Measurements from ENCODE around the gene SLC6A9.

GRCh38 chr1:44024903-44025525 is 6.2 kb downstream of the SLC6A9 start:
- TF ChIP-seq, protein P1, sequence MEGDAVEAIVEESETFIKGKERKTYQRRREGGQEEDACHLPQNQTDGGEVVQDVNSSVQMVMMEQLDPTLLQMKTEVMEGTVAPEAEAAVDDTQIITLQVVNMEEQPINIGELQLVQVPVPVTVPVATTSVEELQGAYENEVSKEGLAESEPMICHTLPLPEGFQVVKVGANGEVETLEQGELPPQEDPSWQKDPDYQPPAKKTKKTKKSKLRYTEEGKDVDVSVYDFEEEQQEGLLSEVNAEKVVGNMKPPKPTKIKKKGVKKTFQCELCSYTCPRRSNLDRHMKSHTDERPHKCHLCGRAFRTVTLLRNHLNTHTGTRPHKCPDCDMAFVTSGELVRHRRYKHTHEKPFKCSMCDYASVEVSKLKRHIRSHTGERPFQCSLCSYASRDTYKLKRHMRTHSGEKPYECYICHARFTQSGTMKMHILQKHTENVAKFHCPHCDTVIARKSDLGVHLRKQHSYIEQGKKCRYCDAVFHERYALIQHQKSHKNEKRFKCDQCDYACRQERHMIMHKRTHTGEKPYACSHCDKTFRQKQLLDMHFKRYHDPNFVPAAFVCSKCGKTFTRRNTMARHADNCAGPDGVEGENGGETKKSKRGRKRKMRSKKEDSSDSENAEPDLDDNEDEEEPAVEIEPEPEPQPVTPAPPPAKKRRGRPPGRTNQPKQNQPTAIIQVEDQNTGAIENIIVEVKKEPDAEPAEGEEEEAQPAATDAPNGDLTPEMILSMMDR (conservative IDR thresholded peaks at IDR 0.05; ENCODE audit: low read length), result no peak
- no peak for TF ChIP-seq EZH2phosphoT487 (IDR thresholded peaks at IDR 0.05; ENCODE audit: borderline replicate concordance, low read depth, low read length)
